NT2/D1 (cell line): ENCODE measurements around the gene FXN.

Experiments
- SUZ12 ChIP-seq: IDR thresholded peaks from 2 replicates; pipeline ENCODE4 v1.6.1; 2011; ENCODE audit not compliant: insufficient read length, insufficient read depth; ENCODE audit errors: extremely low read depth
- YY1 ChIP-seq: IDR thresholded peaks from 2 replicates; pipeline ENCODE4 v1.6.1; 2011; ENCODE audit not compliant: insufficient read length, insufficient read depth
- ZNF274 ChIP-seq: IDR thresholded peaks from 2 replicates; pipeline ENCODE4 v1.6.1; 2011; ENCODE audit warnings: mild to moderate bottlenecking, low read depth, low read length

DNA sequence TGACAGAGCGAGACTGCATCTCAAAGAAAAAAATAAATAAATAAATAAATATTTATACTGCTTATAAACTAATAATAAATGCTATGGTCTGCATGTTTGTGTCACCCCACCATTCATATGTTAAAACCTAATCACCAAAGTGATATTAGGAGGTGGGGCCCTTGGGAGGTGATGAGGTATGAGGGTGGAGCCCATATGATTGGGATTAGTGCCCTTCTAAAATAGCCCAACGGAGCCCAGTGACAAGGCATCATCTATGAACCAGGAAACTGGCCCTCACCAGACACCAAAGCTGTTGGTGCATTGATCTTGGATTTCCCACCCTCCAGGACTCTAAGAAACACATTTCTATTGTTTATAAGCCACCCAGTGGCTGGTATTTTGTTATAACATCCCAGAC, 5.1 kb downstream of the FXN start:
- TF ChIP-seq YY1 (no peak), ZNF274 (no peak), SUZ12 (no peak)
